GM23338 (cell line): Measurements from ENCODE around the gene PPP4R3C. TPM values are rescaled to one million over a fixed set of nuclear protein-coding genes. Genes with fewer than 3 reads are reported as not detected.

Experiments
- ATAC-seq: fragments of 200-7000 bp; cut with Tn5 transposase; 3 replicates; pipeline ENCODE4 v1.9.1; 2020
- DNase-seq: peaks from one replicate; pipeline ENCODE4 v3.0.0-alpha.2; 2015; ENCODE audit warnings: low spot score
- H2AFZ ChIP-seq: fragments of 200-600 bp; sonication (generic); 2 replicates; pipeline ENCODE4 v1.8.0; 2016; ENCODE audit warnings: antibody characterized with exemption, mild to moderate bottlenecking, moderate library complexity
- H3F3A ChIP-seq: fragments of 200-600 bp; sonication (generic); replicated peaks from 2 replicates; pipeline ENCODE4 v1.8.0; 2017; ENCODE audit warnings: antibody characterized with exemption, mixed run types, low read depth
- H3K27ac ChIP-seq: fragments of 200-600 bp; sonication (generic); 2 replicates; pipeline ENCODE4 v1.6.1; 2016; ENCODE audit warnings: low read depth
- H3K27me3 ChIP-seq: fragments of 200-600 bp; sonication (generic); 2 replicates; pipeline ENCODE4 v1.8.0; 2016; ENCODE audit warnings: mild to moderate bottlenecking, mixed run types, moderate library complexity; ENCODE audit not compliant: insufficient read depth
- H3K36me3 ChIP-seq: fragments of 200-600 bp; sonication (generic); 2 replicates; pipeline ENCODE4 v1.8.0; 2016; ENCODE audit warnings: mild to moderate bottlenecking; ENCODE audit not compliant: insufficient read depth
- H3K4me1 ChIP-seq: fragments of 200-600 bp; sonication (generic); 2 replicates; pipeline ENCODE4 v1.8.0; 2016; ENCODE audit warnings: mild to moderate bottlenecking, moderate library complexity; ENCODE audit not compliant: insufficient read depth
- H3K4me2 ChIP-seq: fragments of 200-600 bp; sonication (generic); 2 replicates; pipeline ENCODE4 v1.7.1; 2017; ENCODE audit warnings: mixed run types
- H3K4me3 ChIP-seq: fragments of 200-600 bp; sonication (generic); 2 replicates; pipeline ENCODE4 v1.6.1; 2016; ENCODE audit warnings: mixed run types
- H3K79me2 ChIP-seq: fragments of 200-600 bp; sonication (generic); replicated peaks from 2 replicates; pipeline ENCODE4 v1.8.0; 2017; ENCODE audit warnings: mild to moderate bottlenecking; ENCODE audit not compliant: insufficient read depth
- H3K9me2 ChIP-seq: fragments of 200-600 bp; sonication (generic); 2 replicates; pipeline ENCODE4 v1.8.0; 2017; ENCODE audit not compliant: insufficient read depth
- H4K20me1 ChIP-seq: fragments of 200-600 bp; sonication (generic); replicated peaks from 2 replicates; pipeline ENCODE4 v1.8.0; 2017; ENCODE audit warnings: mild to moderate bottlenecking; ENCODE audit not compliant: insufficient read depth
- H3K27ac Mint-ChIP-seq: 2 replicates; pipeline ENCODE4 v1.8.0; 2020; ENCODE audit warnings: inconsistent platforms, mild to moderate bottlenecking, moderate library complexity, mixed read lengths
- H3K27me3 Mint-ChIP-seq: 3 replicates; pipeline ENCODE4 v1.8.0; 2022; ENCODE audit warnings: low read depth, mild to moderate bottlenecking, moderate library complexity, mixed read lengths, inconsistent platforms; ENCODE audit not compliant: insufficient read depth, poor library complexity
- H3K36me3 Mint-ChIP-seq: 3 replicates; pipeline ENCODE4 v1.8.0; 2021; ENCODE audit warnings: low read depth, mild to moderate bottlenecking, inconsistent platforms, moderate library complexity, mixed read lengths
- H3K4me1 Mint-ChIP-seq: 3 replicates; pipeline ENCODE4 v1.8.0; 2020; ENCODE audit warnings: mild to moderate bottlenecking, inconsistent platforms, mixed read lengths
- H3K4me3 Mint-ChIP-seq: 3 replicates; pipeline ENCODE4 v1.8.0; 2021; ENCODE audit warnings: moderate library complexity, mild to moderate bottlenecking, inconsistent platforms, mixed read lengths
- H3K9me3 Mint-ChIP-seq: 3 replicates; pipeline ENCODE4 v1.8.0; 2020; ENCODE audit warnings: moderate library complexity, mild to moderate bottlenecking, inconsistent platforms, mixed read lengths
- CREB1 ChIP-seq: fragments of 250-450 bp; sonication (Bioruptor Pico); IDR thresholded peaks from 2 replicates; pipeline ENCODE4 v1.5.0; 2020; ENCODE audit warnings: low read depth, mild to moderate bottlenecking, moderate library complexity
- CTCF ChIP-seq, 2 experiments: fragments of 200-600 bp in 1 of 2; sonication (generic) in 1 of 2; conservative IDR thresholded peaks; 2 replicates each; pipeline versions ENCODE4 v1.5.1 to v1.6.1; 2016 to 2017; ENCODE audit warnings: antibody characterized with exemption in 2 of 2, low read depth in 2 of 2, mild to moderate bottlenecking in 2 of 2, moderate library complexity in 1 of 2
- ETS1 ChIP-seq: IDR thresholded peaks from 2 replicates; pipeline ENCODE4 v1.6.1; 2016; ENCODE audit warnings: antibody characterized with exemption
- EZH2 ChIP-seq: fragments of 200-600 bp; sonication (generic); IDR thresholded peaks from one replicate; pipeline ENCODE4 v1.8.0; 2017; ENCODE audit warnings: antibody characterized with exemption, mild to moderate bottlenecking, low read depth; ENCODE audit not compliant: unreplicated experiment
- EZH2phosphoT487 ChIP-seq: fragments of 200-600 bp; sonication (generic); IDR thresholded peaks from one replicate; pipeline ENCODE4 v1.8.1; 2018; ENCODE audit warnings: antibody characterized with exemption; ENCODE audit not compliant: unreplicated experiment
- JUNB ChIP-seq: IDR thresholded peaks from one replicate; pipeline ENCODE4 v1.6.1; 2016; ENCODE audit warnings: antibody characterized with exemption; ENCODE audit not compliant: unreplicated experiment
- NANOG ChIP-seq: IDR thresholded peaks from 2 replicates; pipeline ENCODE4 v1.6.1; 2016; ENCODE audit warnings: antibody characterized with exemption, borderline replicate concordance
- POLR2AphosphoS5 ChIP-seq: IDR thresholded peaks from 2 replicates; pipeline ENCODE4 v1.6.1; 2016; ENCODE audit warnings: antibody characterized with exemption, low read depth
- REST ChIP-seq: IDR thresholded peaks from one replicate; pipeline ENCODE4 v1.6.1; 2018; ENCODE audit warnings: antibody characterized with exemption; ENCODE audit not compliant: unreplicated experiment
- STAT1 ChIP-seq: IDR thresholded peaks from one replicate; pipeline ENCODE4 v1.6.1; 2016; ENCODE audit warnings: antibody characterized with exemption; ENCODE audit not compliant: unreplicated experiment
- ZNF114 ChIP-seq: fragments of 250-450 bp; sonication (Bioruptor Pico); IDR thresholded peaks from 2 replicates; pipeline ENCODE4 v1.5.0; 2020; ENCODE audit warnings: mild to moderate bottlenecking, moderate library complexity
- ZNF331 ChIP-seq: fragments of 250-450 bp; sonication (Bioruptor Pico); IDR thresholded peaks from 2 replicates; pipeline ENCODE4 v1.5.0; 2020; ENCODE audit warnings: low read depth, mild to moderate bottlenecking, moderate library complexity
- ZNF462 ChIP-seq: fragments of 250-450 bp; sonication (Bioruptor Pico); IDR thresholded peaks from 2 replicates; pipeline ENCODE4 v1.5.0; 2020; ENCODE audit warnings: mild to moderate bottlenecking, moderate library complexity
- polyA plus RNA-seq: library from polyadenylated mRNA; unstranded; fragments of >200 nt; fragmentation: Nextera tagmentation; extraction: Ambion mirVana; gene quantifications from 2 replicates; pipeline ENCODE4 v1.2.1, GENCODE V29; 2016
- total RNA-seq: library from RNA; depleted of rRNA; stranded (reverse); fragments of >200 nt; shearing (Covaris generic); gene quantifications from 2 replicates; pipeline ENCODE4 v1.2.3, GENCODE V29; 2014

PPP4R3C gene
- total and polyA plus RNA-seq, 2 experiments from 2014 or later: not detected

- peaks cover 17% of the 10 kb centered on the region; the same call in 2 of the 3 replicates for H3K9me3 Mint-ChIP-seq
- no peak for TF ChIP-seq EZH2
- TF ChIP-seq ETS1: no peak
- TF ChIP-seq POLR2AphosphoS5: no peak
- no peak for TF ChIP-seq EZH2phosphoT487
- TF ChIP-seq ZNF114 (CRISPR knock-in tag): no peak
- no peak for TF ChIP-seq NANOG
- no peak for TF ChIP-seq CREB1 (CRISPR knock-in tag)
- no peak for TF ChIP-seq ZNF462 (CRISPR knock-in tag)
- TF ChIP-seq REST: no peak
- no peak for TF ChIP-seq ZNF331 (CRISPR knock-in tag)
- TF ChIP-seq CTCF (conservative IDR thresholded peaks at IDR 0.05; ENCODE audit: low read depth in 2 of 2): no peak
- no peak for TF ChIP-seq JUNB
- TF ChIP-seq STAT1: no peak
These were observed 18.8 kb downstream of the PPP4R3C start for GRCh38 chrX:27444093-27444908.

More at GRCh38 chrX:27444093-27444908, 18.8 kb downstream of the PPP4R3C start:
- Histone ChIP-seq H3K27me3 (no peaks in the 10 kb centered on the region), H3K9me2 (no peaks in the 10 kb centered on the region), H3K27ac (no peak overlapping the region), H2AFZ (no peak overlapping the region), H3K4me3 (no peak overlapping the region), H3K4me1 (no peaks in the 10 kb centered on the region), H3K79me2 (no peaks in the 10 kb centered on the region), H4K20me1 (no peaks in the 10 kb centered on the region), H3F3A (no peaks in the 10 kb centered on the region), H3K36me3 (no peaks in the 10 kb centered on the region), H3K4me2 (no peak overlapping the region)
- no peak overlapping the region for H3K27ac Mint-ChIP-seq
- H3K4me3 Mint-ChIP-seq: no peak overlapping the region
- DNase-seq (no peak), ATAC-seq (no peak)
- H3K27me3 Mint-ChIP-seq: no peaks in the 10 kb centered on the region
- H3K36me3 Mint-ChIP-seq: peaks cover 8% of the 10 kb centered on the region; the same call in 2 of the 3 replicates
- no peaks in the 10 kb centered on the region for H3K4me1 Mint-ChIP-seq
